GM23338 (cell line): ENCODE measurements around the gene CSKMT. TPM values are rescaled to one million over a fixed set of nuclear protein-coding genes. Genes with fewer than 3 reads are reported as not detected.

Source experiments
- ATAC-seq: fragments of 200-7000 bp; cut with Tn5 transposase; 3 replicates; pipeline ENCODE4 v1.9.1; 2020
- DNase-seq: peaks from one replicate; pipeline ENCODE4 v3.0.0-alpha.2; 2015; ENCODE audit warnings: low spot score
- H2AFZ ChIP-seq: fragments of 200-600 bp; sonication (generic); 2 replicates; pipeline ENCODE4 v1.8.0; 2016; ENCODE audit warnings: antibody characterized with exemption, mild to moderate bottlenecking, moderate library complexity
- H3F3A ChIP-seq: fragments of 200-600 bp; sonication (generic); replicated peaks from 2 replicates; pipeline ENCODE4 v1.8.0; 2017; ENCODE audit warnings: antibody characterized with exemption, mixed run types, low read depth
- H3K27ac ChIP-seq: fragments of 200-600 bp; sonication (generic); 2 replicates; pipeline ENCODE4 v1.6.1; 2016; ENCODE audit warnings: low read depth
- H3K27me3 ChIP-seq: fragments of 200-600 bp; sonication (generic); 2 replicates; pipeline ENCODE4 v1.8.0; 2016; ENCODE audit warnings: mild to moderate bottlenecking, mixed run types, moderate library complexity; ENCODE audit not compliant: insufficient read depth
- H3K36me3 ChIP-seq: fragments of 200-600 bp; sonication (generic); 2 replicates; pipeline ENCODE4 v1.8.0; 2016; ENCODE audit warnings: mild to moderate bottlenecking; ENCODE audit not compliant: insufficient read depth
- H3K4me1 ChIP-seq: fragments of 200-600 bp; sonication (generic); 2 replicates; pipeline ENCODE4 v1.8.0; 2016; ENCODE audit warnings: mild to moderate bottlenecking, moderate library complexity; ENCODE audit not compliant: insufficient read depth
- H3K4me2 ChIP-seq: fragments of 200-600 bp; sonication (generic); 2 replicates; pipeline ENCODE4 v1.7.1; 2017; ENCODE audit warnings: mixed run types
- H3K4me3 ChIP-seq: fragments of 200-600 bp; sonication (generic); 2 replicates; pipeline ENCODE4 v1.6.1; 2016; ENCODE audit warnings: mixed run types
- H3K79me2 ChIP-seq: fragments of 200-600 bp; sonication (generic); replicated peaks from 2 replicates; pipeline ENCODE4 v1.8.0; 2017; ENCODE audit warnings: mild to moderate bottlenecking; ENCODE audit not compliant: insufficient read depth
- H3K9me2 ChIP-seq: fragments of 200-600 bp; sonication (generic); 2 replicates; pipeline ENCODE4 v1.8.0; 2017; ENCODE audit not compliant: insufficient read depth
- H4K20me1 ChIP-seq: fragments of 200-600 bp; sonication (generic); replicated peaks from 2 replicates; pipeline ENCODE4 v1.8.0; 2017; ENCODE audit warnings: mild to moderate bottlenecking; ENCODE audit not compliant: insufficient read depth
- H3K27ac Mint-ChIP-seq: 2 replicates; pipeline ENCODE4 v1.8.0; 2020; ENCODE audit warnings: inconsistent platforms, mild to moderate bottlenecking, moderate library complexity, mixed read lengths
- H3K27me3 Mint-ChIP-seq: 3 replicates; pipeline ENCODE4 v1.8.0; 2022; ENCODE audit warnings: low read depth, mild to moderate bottlenecking, moderate library complexity, mixed read lengths, inconsistent platforms; ENCODE audit not compliant: insufficient read depth, poor library complexity
- H3K36me3 Mint-ChIP-seq: 3 replicates; pipeline ENCODE4 v1.8.0; 2021; ENCODE audit warnings: low read depth, mild to moderate bottlenecking, inconsistent platforms, moderate library complexity, mixed read lengths
- H3K4me1 Mint-ChIP-seq: 3 replicates; pipeline ENCODE4 v1.8.0; 2020; ENCODE audit warnings: mild to moderate bottlenecking, inconsistent platforms, mixed read lengths
- H3K4me3 Mint-ChIP-seq: 3 replicates; pipeline ENCODE4 v1.8.0; 2021; ENCODE audit warnings: moderate library complexity, mild to moderate bottlenecking, inconsistent platforms, mixed read lengths
- H3K9me3 Mint-ChIP-seq: 3 replicates; pipeline ENCODE4 v1.8.0; 2020; ENCODE audit warnings: moderate library complexity, mild to moderate bottlenecking, inconsistent platforms, mixed read lengths
- CREB1 ChIP-seq: fragments of 250-450 bp; sonication (Bioruptor Pico); IDR thresholded peaks from 2 replicates; pipeline ENCODE4 v1.5.0; 2020; ENCODE audit warnings: low read depth, mild to moderate bottlenecking, moderate library complexity
- JUNB ChIP-seq: IDR thresholded peaks from one replicate; pipeline ENCODE4 v1.6.1; 2016; ENCODE audit warnings: antibody characterized with exemption; ENCODE audit not compliant: unreplicated experiment
- REST ChIP-seq: IDR thresholded peaks from one replicate; pipeline ENCODE4 v1.6.1; 2018; ENCODE audit warnings: antibody characterized with exemption; ENCODE audit not compliant: unreplicated experiment
- ZNF114 ChIP-seq: fragments of 250-450 bp; sonication (Bioruptor Pico); IDR thresholded peaks from 2 replicates; pipeline ENCODE4 v1.5.0; 2020; ENCODE audit warnings: mild to moderate bottlenecking, moderate library complexity
- polyA plus RNA-seq: library from polyadenylated mRNA; unstranded; fragments of >200 nt; fragmentation: Nextera tagmentation; extraction: Ambion mirVana; gene quantifications from 2 replicates; pipeline ENCODE4 v1.2.1, GENCODE V29; 2016
- total RNA-seq: library from RNA; depleted of rRNA; stranded (reverse); fragments of >200 nt; shearing (Covaris generic); gene quantifications from 2 replicates; pipeline ENCODE4 v1.2.3, GENCODE V29; 2014
- TF ChIP-seq, protein P1 (sequence below): fragments of 250-450 bp; sonication (Bioruptor Pico); IDR thresholded peaks from 2 replicates; pipeline ENCODE4 v1.5.0; 2020; ENCODE audit warnings: mild to moderate bottlenecking, moderate library complexity
- TF ChIP-seq, protein P2 (sequence below): IDR thresholded peaks from 2 replicates; pipeline ENCODE4 v1.6.1; 2016; ENCODE audit warnings: antibody characterized with exemption

The CSKMT gene
- total and polyA plus RNA-seq, 2 experiments from 2014 or later: 8.0 to 25.6 TPM

DNA sequence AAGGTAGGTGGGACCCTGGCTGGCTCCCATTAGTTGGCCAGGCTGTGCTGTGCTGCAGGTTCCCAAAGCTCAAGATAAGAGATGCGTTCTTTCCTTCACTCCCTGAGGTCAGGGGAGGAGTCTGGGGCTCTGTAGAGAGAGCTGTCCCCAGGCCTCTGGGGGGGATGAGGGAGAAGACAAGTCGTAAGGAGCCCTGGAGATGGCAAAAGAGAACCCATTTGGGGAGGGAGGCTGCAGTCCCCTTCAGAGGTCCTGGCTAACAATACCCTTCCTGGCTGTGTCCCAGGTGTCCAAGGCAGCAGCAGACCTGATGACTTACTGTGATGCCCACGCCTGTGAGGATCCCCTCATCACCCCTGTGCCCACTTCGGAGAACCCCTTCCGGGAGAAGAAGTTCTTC, 43.3 kb downstream of the CSKMT start:
- ATAC-seq (no peak), DNase-seq (no peak)
- Mint-ChIP-seq H3K36me3 (peaks cover 43% of the 10 kb centered on the region), H3K27me3 (peaks cover 27% of the 10 kb centered on the region), H3K4me3 (peak overlapping the region; percentile 92), H3K9me3 (no peaks in the 10 kb centered on the region), H3K4me1 (peaks cover 43% of the 10 kb centered on the region), H3K27ac (peak overlapping the region; percentile 97)
- Histone ChIP-seq H3K4me2 (peak overlapping the region; percentile 95), H3K4me1 (peaks cover 31% of the 10 kb centered on the region), H3K36me3 (peaks cover 23% of the 10 kb centered on the region), H3K9me2 (no peaks in the 10 kb centered on the region), H2AFZ (no peak overlapping the region), H3F3A (peaks cover 64% of the 10 kb centered on the region), H4K20me1 (no peaks in the 10 kb centered on the region; the same call in 1 of the 2 replicates), H3K27ac (peak overlapping the region; percentile 98; the same call in 1 of the 2 replicates), H3K27me3 (no peaks in the 10 kb centered on the region), H3K4me3 (peak overlapping the region; percentile 82), H3K79me2 (peaks cover 9% of the 10 kb centered on the region)
- TF ChIP-seq CREB1 (CRISPR knock-in tag): no peak
- TF ChIP-seq, protein P1, sequence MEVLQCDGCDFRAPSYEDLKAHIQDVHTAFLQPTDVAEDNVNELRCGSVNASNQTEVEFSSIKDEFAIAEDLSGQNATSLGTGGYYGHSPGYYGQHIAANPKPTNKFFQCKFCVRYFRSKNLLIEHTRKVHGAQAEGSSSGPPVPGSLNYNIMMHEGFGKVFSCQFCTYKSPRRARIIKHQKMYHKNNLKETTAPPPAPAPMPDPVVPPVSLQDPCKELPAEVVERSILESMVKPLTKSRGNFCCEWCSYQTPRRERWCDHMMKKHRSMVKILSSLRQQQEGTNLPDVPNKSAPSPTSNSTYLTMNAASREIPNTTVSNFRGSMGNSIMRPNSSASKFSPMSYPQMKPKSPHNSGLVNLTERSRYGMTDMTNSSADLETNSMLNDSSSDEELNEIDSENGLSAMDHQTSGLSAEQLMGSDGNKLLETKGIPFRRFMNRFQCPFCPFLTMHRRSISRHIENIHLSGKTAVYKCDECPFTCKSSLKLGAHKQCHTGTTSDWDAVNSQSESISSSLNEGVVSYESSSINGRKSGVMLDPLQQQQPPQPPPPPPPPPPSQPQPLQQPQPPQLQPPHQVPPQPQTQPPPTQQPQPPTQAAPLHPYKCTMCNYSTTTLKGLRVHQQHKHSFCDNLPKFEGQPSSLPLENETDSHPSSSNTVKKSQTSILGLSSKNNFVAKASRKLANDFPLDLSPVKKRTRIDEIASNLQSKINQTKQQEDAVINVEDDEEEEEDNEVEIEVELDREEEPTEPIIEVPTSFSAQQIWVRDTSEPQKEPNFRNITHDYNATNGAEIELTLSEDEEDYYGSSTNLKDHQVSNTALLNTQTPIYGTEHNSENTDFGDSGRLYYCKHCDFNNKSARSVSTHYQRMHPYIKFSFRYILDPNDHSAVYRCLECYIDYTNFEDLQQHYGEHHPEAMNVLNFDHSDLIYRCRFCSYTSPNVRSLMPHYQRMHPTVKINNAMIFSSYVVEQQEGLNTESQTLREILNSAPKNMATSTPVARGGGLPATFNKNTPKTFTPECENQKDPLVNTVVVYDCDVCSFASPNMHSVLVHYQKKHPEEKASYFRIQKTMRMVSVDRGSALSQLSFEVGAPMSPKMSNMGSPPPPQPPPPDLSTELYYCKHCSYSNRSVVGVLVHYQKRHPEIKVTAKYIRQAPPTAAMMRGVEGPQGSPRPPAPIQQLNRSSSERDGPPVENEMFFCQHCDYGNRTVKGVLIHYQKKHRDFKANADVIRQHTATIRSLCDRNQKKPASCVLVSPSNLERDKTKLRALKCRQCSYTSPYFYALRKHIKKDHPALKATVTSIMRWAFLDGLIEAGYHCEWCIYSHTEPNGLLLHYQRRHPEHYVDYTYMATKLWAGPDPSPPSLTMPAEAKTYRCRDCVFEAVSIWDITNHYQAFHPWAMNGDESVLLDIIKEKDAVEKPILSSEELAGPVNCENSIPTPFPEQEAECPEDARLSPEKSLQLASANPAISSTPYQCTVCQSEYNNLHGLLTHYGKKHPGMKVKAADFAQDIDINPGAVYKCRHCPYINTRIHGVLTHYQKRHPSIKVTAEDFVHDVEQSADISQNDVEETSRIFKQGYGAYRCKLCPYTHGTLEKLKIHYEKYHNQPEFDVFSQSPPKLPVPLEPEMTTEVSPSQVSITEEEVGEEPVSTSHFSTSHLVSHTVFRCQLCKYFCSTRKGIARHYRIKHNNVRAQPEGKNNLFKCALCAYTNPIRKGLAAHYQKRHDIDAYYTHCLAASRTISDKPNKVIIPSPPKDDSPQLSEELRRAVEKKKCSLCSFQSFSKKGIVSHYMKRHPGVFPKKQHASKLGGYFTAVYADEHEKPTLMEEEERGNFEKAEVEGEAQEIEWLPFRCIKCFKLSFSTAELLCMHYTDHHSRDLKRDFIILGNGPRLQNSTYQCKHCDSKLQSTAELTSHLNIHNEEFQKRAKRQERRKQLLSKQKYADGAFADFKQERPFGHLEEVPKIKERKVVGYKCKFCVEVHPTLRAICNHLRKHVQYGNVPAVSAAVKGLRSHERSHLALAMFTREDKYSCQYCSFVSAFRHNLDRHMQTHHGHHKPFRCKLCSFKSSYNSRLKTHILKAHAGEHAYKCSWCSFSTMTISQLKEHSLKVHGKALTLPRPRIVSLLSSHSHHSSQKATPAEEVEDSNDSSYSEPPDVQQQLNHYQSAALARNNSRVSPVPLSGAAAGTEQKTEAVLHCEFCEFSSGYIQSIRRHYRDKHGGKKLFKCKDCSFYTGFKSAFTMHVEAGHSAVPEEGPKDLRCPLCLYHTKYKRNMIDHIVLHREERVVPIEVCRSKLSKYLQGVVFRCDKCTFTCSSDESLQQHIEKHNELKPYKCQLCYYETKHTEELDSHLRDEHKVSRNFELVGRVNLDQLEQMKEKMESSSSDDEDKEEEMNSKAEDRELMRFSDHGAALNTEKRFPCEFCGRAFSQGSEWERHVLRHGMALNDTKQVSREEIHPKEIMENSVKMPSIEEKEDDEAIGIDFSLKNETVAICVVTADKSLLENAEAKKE: no peak
- TF ChIP-seq, protein P2, sequence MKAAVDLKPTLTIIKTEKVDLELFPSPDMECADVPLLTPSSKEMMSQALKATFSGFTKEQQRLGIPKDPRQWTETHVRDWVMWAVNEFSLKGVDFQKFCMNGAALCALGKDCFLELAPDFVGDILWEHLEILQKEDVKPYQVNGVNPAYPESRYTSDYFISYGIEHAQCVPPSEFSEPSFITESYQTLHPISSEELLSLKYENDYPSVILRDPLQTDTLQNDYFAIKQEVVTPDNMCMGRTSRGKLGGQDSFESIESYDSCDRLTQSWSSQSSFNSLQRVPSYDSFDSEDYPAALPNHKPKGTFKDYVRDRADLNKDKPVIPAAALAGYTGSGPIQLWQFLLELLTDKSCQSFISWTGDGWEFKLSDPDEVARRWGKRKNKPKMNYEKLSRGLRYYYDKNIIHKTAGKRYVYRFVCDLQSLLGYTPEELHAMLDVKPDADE: no peak
- TF ChIP-seq JUNB: no peak
- no peak for TF ChIP-seq REST
- TF ChIP-seq ZNF114 (CRISPR knock-in tag): no peak
